ENCODE results near the gene KLHL14.

- TF ChIP-seq HCFC1 (IDR thresholded peaks at IDR 0.05; ENCODE audit: low read length), result no peak
- TF ChIP-seq SP1 (IDR thresholded peaks at IDR 0.05; ENCODE audit: low read depth, low read length), result no peak
- no peak for TF ChIP-seq BCL11A (IDR thresholded peaks at IDR 0.05; ENCODE audit: low read depth, low read length)
- no peak for TF ChIP-seq EZH2 (IDR thresholded peaks at IDR 0.05; ENCODE audit: borderline replicate concordance, control insufficient read depth, low read depth, low read length)
- TF ChIP-seq ATF3 (IDR thresholded peaks at IDR 0.05; ENCODE audit: borderline replicate concordance, extremely low read depth, low read depth, low read length), result no peak
- TF ChIP-seq MAX (IDR thresholded peaks at IDR 0.05; ENCODE audit: low read depth, low read length), result no peak
- TF ChIP-seq, protein P1, sequence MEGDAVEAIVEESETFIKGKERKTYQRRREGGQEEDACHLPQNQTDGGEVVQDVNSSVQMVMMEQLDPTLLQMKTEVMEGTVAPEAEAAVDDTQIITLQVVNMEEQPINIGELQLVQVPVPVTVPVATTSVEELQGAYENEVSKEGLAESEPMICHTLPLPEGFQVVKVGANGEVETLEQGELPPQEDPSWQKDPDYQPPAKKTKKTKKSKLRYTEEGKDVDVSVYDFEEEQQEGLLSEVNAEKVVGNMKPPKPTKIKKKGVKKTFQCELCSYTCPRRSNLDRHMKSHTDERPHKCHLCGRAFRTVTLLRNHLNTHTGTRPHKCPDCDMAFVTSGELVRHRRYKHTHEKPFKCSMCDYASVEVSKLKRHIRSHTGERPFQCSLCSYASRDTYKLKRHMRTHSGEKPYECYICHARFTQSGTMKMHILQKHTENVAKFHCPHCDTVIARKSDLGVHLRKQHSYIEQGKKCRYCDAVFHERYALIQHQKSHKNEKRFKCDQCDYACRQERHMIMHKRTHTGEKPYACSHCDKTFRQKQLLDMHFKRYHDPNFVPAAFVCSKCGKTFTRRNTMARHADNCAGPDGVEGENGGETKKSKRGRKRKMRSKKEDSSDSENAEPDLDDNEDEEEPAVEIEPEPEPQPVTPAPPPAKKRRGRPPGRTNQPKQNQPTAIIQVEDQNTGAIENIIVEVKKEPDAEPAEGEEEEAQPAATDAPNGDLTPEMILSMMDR (IDR thresholded peaks at IDR 0.05 in 2 of 3, conservative IDR thresholded peaks at IDR 0.05 in 1 of 3; ENCODE audit: control insufficient read depth in 2 of 3, extremely low read depth in 1 of 3, insufficient read depth in 1 of 3, low read depth in 3 of 3, low read length in 3 of 3), result no peak
- no peak for TF ChIP-seq IKZF1 (conservative IDR thresholded peaks at IDR 0.05)
- TF ChIP-seq TARDBP (IDR thresholded peaks at IDR 0.05; ENCODE audit: borderline replicate concordance), result no peak
Observed at GRCh38 chr18:32770054-32770665, 2.7 kb downstream of the KLHL14 start.

All from GM12878 (cell line).